ENCODE results near the gene CEP128.

The CEP128 gene

GRCh38 chr14:80771201-80771600, 170.3 kb downstream of the CEP128 start:
- no peak for DNase-seq (ENCODE audit: low spot score)

- DNase-seq (ENCODE audit: low spot score), result no peak
These were observed 171.2 kb downstream of the CEP128 start for GRCh38 chr14:80770114-80770908.

GRCh38 chr14:80768646-80769045, 172.9 kb downstream of the CEP128 start:
- DNase-seq (ENCODE audit: low spot score), result no peak

GRCh38 chr14:80764921-80765507, 176.5 kb downstream of the CEP128 start:
- DNase-seq (ENCODE audit: low spot score), result no peak

GRCh38 chr14:80764496-80764895, 177.0 kb downstream of the CEP128 start:
- no peak for DNase-seq (ENCODE audit: low spot score)

GRCh38 chr14:80762641-80763228, 178.8 kb downstream of the CEP128 start:
- no peak for DNase-seq (ENCODE audit: low spot score)

- no peak for DNase-seq (ENCODE audit: low spot score)
These were observed 186.8 kb downstream of the CEP128 start for GRCh38 chr14:80754696-80755095.

GRCh38 chr14:80751285-80751684, 190.3 kb downstream of the CEP128 start:
- DNase-seq (ENCODE audit: low spot score), result no peak

- DNase-seq (ENCODE audit: low spot score), result no peak
These were observed 215.3 kb downstream of the CEP128 start for GRCh38 chr14:80726211-80726610.

- DNase-seq (ENCODE audit: low spot score), result no peak
These were observed 222.6 kb downstream of the CEP128 start for GRCh38 chr14:80718940-80719339.

GRCh38 chr14:80714474-80714873, 227.1 kb downstream of the CEP128 start:
- DNase-seq (ENCODE audit: low spot score), result no peak

GRCh38 chr14:80713076-80713850, 228.3 kb downstream of the CEP128 start:
- no peak for DNase-seq (ENCODE audit: low spot score)

GRCh38 chr14:80705241-80705980, 236.1 kb downstream of the CEP128 start:
- DNase-seq (ENCODE audit: low spot score), result no peak

- DNase-seq (ENCODE audit: low spot score), result no peak
These were observed 240.9 kb downstream of the CEP128 start for GRCh38 chr14:80700601-80701000.

- DNase-seq (ENCODE audit: low spot score), result no peak
These were observed 241.7 kb downstream of the CEP128 start for GRCh38 chr14:80699861-80700260.

GRCh38 chr14:80698974-80699373, 242.6 kb downstream of the CEP128 start:
- DNase-seq (ENCODE audit: low spot score), result no peak

GRCh38 chr14:80695869-80696268, 245.7 kb downstream of the CEP128 start:
- DNase-seq (ENCODE audit: low spot score), result no peak

GRCh38 chr14:80692903-80693302, 248.6 kb downstream of the CEP128 start:
- DNase-seq (ENCODE audit: low spot score), result no peak

- DNase-seq (ENCODE audit: low spot score), result no peak
These were observed 259.9 kb downstream of the CEP128 start for GRCh38 chr14:80681651-80682050.

- DNase-seq (ENCODE audit: low spot score), result no peak
These were observed 262.3 kb downstream of the CEP128 start for GRCh38 chr14:80679273-80679672.

GRCh38 chr14:80678436-80678835, 263.1 kb downstream of the CEP128 start:
- DNase-seq (ENCODE audit: low spot score), result no peak

- DNase-seq (ENCODE audit: low spot score), result no peak
These were observed 272.1 kb downstream of the CEP128 start for GRCh38 chr14:80669426-80669825.
